Activated gamma-delta T cell (primary cell): Measurements from ENCODE around the gene DND1.
"Not testable (repeated sequence)": the region's sequence is repeated elsewhere in the genome, so short reads cannot be mapped to it uniquely, and the experiment has no call there.

Experiments used
- DNase-seq: peaks from one replicate; lab custom pipeline; 2025; lab: John Stamatoyannopoulos, UW

The DND1 gene

GRCh38 chr5:140672455-140673186, 755 bp downstream of the DND1 start:
- peak; percentile 14 for DNase-seq

DNA sequence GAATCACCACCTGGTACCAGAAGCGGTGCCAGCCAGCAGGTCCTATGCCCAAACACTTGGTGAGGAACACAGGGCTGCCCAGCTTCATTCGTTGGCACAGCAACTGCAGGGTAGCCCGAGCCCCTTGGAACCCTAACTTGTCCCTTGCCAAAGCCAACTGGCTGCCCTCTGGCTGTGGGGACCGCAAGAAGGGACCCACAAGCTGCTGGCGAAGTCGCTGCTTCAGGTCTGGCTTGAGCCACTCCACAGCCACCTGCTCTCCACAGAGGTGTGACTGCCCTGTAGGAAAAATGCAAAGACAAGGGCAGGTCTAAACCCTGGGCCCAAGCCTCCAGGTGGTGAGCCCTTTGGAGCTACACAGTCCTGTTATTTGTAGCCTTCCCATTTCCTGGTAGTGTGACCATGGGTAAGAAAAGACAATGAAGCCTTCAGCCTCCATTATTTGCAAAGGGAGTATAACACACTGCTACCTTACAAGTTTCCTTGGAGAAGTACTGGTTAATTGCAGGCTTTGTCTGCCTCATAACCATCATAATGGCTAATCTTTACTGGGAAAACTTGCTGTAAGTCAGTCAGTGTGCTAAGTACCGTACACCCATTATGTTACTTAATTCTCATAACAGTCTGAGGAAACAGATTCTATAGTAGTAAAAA, 1.8 kb downstream of the DND1 start:
- no peak for DNase-seq

DNA sequence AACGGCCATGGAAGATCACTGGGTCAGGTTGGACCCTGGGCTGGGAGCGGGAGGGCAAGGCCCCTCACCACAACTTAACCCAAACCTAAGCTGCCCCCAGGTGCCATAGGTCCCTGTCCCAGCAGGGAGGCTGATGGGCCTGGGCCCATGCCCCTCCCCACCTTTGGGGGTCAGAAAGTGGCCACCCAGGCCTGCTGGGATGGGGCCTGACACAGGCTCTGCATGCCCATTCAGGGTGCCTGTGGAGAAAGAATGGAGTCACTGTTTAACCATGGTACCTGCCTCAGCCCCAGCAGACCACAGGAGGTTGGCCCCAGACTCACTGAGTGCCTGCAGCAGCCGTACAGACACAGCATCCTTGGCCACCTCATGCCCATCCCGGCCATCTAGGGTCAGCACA, 2.3 kb downstream of the DND1 start:
- DNase-seq, result not testable (repeated sequence)

- peak; percentile 95 for DNase-seq
These were observed 8.8 kb downstream of the DND1 start, which contains the start of gene WDR55 for GRCh38 chr5:140664359-140665119. TSS of gene WDR55 (plus strand) at chr5:140664904. CDS start at chr5:140664913, 9 bp downstream.

GRCh38 chr5:140664030-140664358, 9.4 kb downstream of the DND1 start:
- no peak for DNase-seq

DNA sequence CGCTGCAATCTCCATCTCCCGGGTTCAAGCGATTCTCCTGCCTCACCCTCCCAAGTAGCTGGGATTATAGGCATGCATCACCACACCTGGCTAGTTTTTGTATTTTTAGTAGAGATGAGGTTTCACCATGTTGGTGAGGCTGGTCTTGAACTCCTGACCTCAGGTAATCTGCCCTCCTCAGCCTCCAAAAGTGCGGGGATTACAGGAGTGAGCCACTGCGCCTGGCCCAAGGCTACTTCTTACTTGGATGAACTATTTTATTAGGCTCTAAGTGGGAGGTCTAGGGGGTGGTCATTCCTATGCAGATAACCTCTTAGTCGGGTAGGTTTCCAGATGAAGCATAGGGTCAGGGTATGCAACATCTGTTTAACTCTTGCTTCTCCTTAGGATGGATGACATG, 13.0 kb downstream of the DND1 start:
- not testable (repeated sequence) for DNase-seq

GRCh38 chr5:140658870-140659269, 14.5 kb downstream of the DND1 start:
- no peak for DNase-seq

- no peak for DNase-seq
These were observed 26.3 kb downstream of the DND1 start for GRCh38 chr5:140647042-140647419.

DNA sequence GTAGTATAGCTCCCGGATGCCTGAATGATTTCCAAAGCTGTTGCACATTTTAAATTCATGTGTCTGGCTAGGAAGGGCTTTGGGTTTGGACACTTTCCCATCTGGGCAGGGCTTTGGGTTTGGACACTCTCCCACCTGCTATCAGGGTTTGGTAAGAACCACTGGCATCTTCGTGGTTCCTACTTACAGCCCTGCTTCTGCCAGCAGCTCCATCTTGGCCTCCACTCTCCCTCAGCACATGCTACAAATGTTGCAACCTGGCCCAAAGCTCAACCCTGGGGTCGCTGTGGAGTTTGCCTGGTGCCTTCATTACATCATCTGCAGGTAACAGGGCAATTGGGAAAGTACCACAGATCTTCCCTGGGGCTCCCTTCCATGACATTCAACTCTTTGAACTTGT, 30.7 kb downstream of the DND1 start:
- no peak for DNase-seq

DNA sequence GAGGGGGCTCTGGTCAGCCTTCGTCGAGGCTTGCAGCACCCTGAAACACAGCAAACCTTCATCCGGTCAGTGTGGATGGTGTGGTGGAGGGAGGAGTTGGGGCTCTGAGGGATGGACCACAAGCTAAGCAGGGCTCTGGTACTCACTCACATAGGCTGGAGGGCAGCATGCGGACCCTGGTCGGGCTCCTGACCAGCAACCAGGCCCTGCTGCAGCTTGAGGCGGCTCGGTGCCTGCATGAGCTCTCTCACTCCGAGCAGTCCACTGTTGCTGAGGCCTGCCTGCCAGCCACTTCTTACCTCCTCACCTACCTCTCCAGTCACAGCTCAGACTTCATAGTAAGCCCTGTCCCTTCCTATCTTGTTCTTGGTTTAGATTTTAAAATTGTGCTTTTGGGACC, 31.7 kb downstream of the DND1 start:
- DNase-seq, result no peak

DNA sequence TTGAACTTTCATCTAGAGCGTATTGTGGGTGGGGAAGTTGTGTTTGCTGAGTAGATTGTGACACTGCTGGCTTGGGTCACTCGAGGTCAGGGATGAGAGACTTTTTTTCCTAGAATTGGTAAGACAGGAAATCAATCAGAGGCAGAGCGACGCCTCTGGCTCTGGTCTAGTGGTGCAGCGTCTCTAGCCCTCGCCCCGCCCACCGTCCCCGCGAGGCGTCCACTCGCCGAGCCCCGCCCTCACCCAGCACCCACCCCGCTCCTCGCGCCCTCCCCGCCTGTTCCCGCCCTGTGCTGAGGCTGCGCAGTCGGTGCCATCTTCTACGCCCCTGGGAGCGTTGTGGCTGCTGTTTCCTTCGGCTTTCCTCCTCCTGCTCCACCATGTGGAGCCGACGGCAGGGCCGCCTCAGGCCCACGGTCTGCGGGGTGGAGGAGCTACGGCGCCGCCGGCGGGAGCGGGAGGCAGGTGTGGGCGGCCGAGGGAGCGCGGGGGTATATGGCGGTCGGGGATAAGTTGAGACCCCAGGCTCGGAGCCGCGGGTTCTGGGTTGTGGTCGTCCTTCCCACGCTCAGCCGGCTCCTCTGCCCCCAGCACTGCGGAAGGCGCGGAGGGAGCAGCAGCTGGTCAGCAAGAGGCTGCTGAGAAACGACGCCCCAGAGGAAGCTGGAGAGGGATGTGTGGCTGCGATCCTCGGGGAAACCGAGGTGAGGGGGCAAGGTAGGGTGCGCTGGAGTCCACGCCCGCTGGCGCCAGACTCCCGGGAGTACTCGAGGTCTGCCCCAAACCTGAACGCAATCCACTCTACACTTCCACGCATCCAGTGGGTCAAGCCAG, 34.0 kb downstream of the DND1 start, which contains the start of gene TMCO6:
TMCO6 (plus strand) TSS at position 304 of the 834 bp plus-strand sequence; CDS start at position 381, 77 bp downstream.
- DNase-seq, result peak; percentile 94

- DNase-seq, result not testable (repeated sequence)
These were observed 34.6 kb downstream of the DND1 start for GRCh38 chr5:140638898-140639147.

- DNase-seq, result no peak
These were observed 35.8 kb downstream of the DND1 start for GRCh38 chr5:140637371-140638100.

DNA sequence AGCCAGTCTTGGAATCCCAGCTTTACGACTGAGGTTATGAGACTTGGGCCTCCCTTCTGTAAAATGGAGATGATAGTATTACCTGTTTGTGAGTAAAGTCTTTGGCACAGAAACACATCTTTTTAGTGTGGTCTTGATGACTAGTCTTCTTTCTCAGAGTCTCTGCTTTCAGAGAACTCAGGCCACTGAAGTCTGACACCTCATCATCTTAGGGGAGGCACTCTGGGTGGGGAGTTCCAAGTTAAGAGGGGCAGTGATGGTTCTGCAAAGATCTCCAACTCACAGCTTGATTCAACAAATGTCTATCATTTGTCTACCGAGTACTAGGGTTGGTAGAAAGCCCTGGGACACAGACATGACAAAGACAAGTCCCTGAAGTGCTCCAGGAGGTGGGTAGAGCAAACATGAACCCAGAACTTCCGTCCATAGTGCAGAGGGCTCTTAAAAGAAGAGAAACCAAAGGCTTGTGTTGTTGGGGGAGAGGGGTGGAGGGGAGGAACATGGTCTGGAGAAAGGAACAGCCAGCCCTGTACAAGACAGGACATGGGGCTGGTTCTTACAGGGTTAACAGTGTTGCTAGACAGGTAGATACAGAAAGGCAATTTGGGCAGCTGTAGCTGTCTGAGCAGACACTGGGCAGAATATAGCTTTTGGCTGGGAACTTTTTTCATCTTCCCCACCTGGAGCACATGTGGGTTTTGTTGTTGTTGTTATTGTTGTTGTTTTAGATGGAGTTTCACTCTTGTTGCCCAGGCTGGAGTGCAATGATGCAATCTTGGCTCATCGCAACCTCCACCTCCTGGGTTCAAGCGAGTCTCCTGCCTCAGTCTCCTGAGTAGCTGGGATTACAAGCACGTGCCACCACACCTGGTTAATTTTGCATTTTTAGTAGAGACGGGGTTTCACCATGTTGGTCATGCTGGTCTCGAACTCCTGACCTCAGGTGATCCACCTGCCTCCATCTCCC, 37.8 kb downstream of the DND1 start:
- DNase-seq, result no peak

DNA sequence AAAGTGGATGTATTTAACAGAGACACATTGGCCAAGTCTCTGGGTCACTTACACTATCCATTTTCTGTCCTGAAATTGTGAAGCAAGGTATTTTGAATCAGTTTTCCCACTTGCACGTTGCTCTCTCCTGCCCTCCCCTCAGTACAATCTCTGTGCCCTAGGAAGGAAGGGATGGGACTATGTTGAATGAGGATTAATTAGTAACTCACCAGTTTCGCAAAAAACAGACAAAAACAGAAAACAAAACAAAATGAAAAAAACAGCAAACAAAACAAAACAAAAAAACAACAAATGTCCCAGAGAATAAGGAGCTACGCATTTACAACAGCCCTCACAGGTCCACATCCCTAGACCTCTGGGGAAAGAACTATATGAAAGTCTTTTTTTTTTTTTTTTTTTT, 39.3 kb downstream of the DND1 start:
- no peak for DNase-seq

- DNase-seq, result no peak
These were observed 39.9 kb downstream of the DND1 start for GRCh38 chr5:140633501-140633900.

DNA sequence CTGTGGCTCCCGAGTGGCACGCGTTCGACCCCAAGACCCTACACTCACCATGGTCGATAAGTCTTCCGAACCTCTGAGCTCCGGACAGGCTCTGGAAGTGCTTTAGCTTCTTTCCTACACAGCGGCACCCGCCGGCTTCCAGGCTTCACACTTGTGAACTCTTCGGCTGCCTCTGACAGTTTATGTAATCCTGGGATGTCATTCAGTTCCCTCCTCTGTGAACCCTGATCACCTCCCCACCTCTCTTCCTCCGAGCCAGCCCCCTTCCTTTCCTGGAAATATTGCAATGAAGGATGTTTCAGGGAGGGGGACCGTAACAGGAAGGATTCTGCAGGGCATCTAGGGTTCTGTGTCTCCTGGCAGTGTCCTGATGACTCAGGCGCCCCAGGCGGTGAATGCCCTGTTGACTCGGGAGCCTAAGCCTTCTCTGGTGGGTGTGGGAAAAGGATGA, 40.3 kb downstream of the DND1 start, which contains the start of gene CD14:
CD14 (minus strand) TSS at position 155 of the 451 bp plus-strand sequence; CDS start at position 51, 104 bp downstream.
- no peak for DNase-seq

DNA sequence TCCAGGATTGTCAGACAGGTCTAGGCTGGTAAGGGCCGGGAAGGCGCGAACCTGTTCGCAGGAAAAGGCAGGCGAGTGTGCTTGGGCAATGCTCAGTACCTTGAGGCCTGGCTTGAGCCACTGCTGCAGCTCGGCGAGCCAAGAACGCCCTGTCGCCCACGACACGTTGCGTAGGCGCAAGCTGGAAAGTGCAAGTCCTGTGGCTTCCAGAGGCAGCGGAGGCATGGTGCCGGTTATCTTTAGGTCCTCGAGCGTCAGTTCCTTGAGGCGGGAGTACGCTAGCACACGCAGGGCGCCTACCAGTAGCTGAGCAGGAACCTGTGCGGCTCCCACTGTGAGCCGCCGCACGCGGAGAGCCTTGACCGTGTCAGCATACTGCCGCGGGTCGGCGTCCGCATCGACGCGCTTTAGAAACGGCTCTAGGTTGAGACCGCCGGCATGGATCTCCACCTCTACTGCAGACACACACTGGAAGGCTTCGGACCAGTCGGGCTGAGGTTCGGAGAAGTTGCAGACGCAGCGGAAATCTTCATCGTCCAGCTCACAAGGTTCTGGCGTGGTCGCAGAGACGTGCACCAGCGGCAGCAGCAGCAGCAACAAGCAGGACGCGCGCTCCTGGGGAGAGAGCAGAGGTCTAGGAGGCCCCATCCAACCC, 40.9 kb downstream of the DND1 start:
- peak; percentile 30 for DNase-seq

GRCh38 chr5:140631831-140632365, 41.5 kb downstream of the DND1 start:
- no peak for DNase-seq
